SU-DHL-6 (cell line): ENCODE measurements around the gene PSTPIP1.

Experiments
- EZH2phosphoT487 ChIP-seq: fragments of 200-600 bp; sonication (generic), shearing (Covaris generic); conservative IDR thresholded peaks from 2 replicates; pipeline ENCODE4 v1.6.1; 2018; ENCODE audit warnings: mild to moderate bottlenecking, antibody characterized with exemption, low read length, moderate library complexity, mixed read lengths
- TF ChIP-seq, protein P1 (sequence below): fragments of 200-600 bp; sonication (generic); IDR thresholded peaks from one replicate; pipeline ENCODE4 v1.5.1; 2017; ENCODE audit warnings: antibody characterized with exemption, mild to moderate bottlenecking, low read length, moderate library complexity; ENCODE audit not compliant: insufficient read depth, poor library complexity, severe bottlenecking

- TF ChIP-seq, protein P1, sequence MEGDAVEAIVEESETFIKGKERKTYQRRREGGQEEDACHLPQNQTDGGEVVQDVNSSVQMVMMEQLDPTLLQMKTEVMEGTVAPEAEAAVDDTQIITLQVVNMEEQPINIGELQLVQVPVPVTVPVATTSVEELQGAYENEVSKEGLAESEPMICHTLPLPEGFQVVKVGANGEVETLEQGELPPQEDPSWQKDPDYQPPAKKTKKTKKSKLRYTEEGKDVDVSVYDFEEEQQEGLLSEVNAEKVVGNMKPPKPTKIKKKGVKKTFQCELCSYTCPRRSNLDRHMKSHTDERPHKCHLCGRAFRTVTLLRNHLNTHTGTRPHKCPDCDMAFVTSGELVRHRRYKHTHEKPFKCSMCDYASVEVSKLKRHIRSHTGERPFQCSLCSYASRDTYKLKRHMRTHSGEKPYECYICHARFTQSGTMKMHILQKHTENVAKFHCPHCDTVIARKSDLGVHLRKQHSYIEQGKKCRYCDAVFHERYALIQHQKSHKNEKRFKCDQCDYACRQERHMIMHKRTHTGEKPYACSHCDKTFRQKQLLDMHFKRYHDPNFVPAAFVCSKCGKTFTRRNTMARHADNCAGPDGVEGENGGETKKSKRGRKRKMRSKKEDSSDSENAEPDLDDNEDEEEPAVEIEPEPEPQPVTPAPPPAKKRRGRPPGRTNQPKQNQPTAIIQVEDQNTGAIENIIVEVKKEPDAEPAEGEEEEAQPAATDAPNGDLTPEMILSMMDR: no peak
- TF ChIP-seq EZH2phosphoT487: no peak
Observed at GRCh38 chr15:77025941-77026411, 31.1 kb downstream of the PSTPIP1 start.
